OCI-LY1 (cell line): Measurements from ENCODE around the gene AHDC1.

Experiments
- EZH2 ChIP-seq: fragments of 200-600 bp; sonication (generic), shearing (Covaris generic); IDR thresholded peaks from 2 replicates; pipeline ENCODE4 v1.8.0; 2017; ENCODE audit warnings: borderline replicate concordance, mixed run types, mild to moderate bottlenecking, antibody characterized with exemption, low read length, moderate library complexity, mixed read lengths
- TF ChIP-seq, protein P1 (sequence below): fragments of 200-600 bp; sonication (generic), shearing (Covaris generic); IDR thresholded peaks from 2 replicates; pipeline ENCODE4 v1.5.1; 2017; ENCODE audit warnings: mild to moderate bottlenecking, antibody characterized with exemption, low read length, moderate library complexity, mixed read lengths

- TF ChIP-seq, protein P1, sequence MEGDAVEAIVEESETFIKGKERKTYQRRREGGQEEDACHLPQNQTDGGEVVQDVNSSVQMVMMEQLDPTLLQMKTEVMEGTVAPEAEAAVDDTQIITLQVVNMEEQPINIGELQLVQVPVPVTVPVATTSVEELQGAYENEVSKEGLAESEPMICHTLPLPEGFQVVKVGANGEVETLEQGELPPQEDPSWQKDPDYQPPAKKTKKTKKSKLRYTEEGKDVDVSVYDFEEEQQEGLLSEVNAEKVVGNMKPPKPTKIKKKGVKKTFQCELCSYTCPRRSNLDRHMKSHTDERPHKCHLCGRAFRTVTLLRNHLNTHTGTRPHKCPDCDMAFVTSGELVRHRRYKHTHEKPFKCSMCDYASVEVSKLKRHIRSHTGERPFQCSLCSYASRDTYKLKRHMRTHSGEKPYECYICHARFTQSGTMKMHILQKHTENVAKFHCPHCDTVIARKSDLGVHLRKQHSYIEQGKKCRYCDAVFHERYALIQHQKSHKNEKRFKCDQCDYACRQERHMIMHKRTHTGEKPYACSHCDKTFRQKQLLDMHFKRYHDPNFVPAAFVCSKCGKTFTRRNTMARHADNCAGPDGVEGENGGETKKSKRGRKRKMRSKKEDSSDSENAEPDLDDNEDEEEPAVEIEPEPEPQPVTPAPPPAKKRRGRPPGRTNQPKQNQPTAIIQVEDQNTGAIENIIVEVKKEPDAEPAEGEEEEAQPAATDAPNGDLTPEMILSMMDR, result no peak
- TF ChIP-seq EZH2, result no peak
Observed at GRCh38 chr1:27506703-27507102, 97.2 kb downstream of the AHDC1 start.
